HG03439 (cell line): ENCODE results near the gene EXOC3L1.

Experiments used
- ATAC-seq: cut with Tn5 transposase; IDR thresholded peaks from one replicate; pipeline ENCODE4 v1.9.1; 2021; ENCODE audit warnings: mild to moderate bottlenecking, moderate library complexity; ENCODE audit not compliant: unreplicated experiment

EXOC3L1 gene

GRCh38 chr16:67150047-67150832 is 39.7 kb downstream of the EXOC3L1 start:
- no peak for ATAC-seq

- ATAC-seq, result no peak
These were observed 40.5 kb downstream of the EXOC3L1 start for GRCh38 chr16:67149276-67150046.

GRCh38 chr16:67148656-67149275 is 41.2 kb downstream of the EXOC3L1 start:
- ATAC-seq, result no peak

GRCh38 chr16:67148221-67148620 is 41.7 kb downstream of the EXOC3L1 start:
- ATAC-seq, result no peak

- no peak for ATAC-seq
These were observed 42.3 kb downstream of the EXOC3L1 start for GRCh38 chr16:67147437-67148140.

GRCh38 chr16:67146523-67147357 is 43.2 kb downstream of the EXOC3L1 start:
- no peak for ATAC-seq

- ATAC-seq, result no peak
These were observed 44.2 kb downstream of the EXOC3L1 start for GRCh38 chr16:67145746-67146145.

- no peak for ATAC-seq
These were observed 45.0 kb downstream of the EXOC3L1 start for GRCh38 chr16:67144943-67145342.

GRCh38 chr16:67142342-67142741 is 47.6 kb downstream of the EXOC3L1 start:
- no peak for ATAC-seq

GRCh38 chr16:67141391-67141790 is 48.5 kb downstream of the EXOC3L1 start:
- no peak for ATAC-seq

GRCh38 chr16:67137605-67138004 is 52.3 kb downstream of the EXOC3L1 start:
- ATAC-seq, result no peak
